Right lobe of liver (tissue), 4 donors: ENCODE measurements around the gene EDIL3.

Experiments used
- POLR2A ChIP-seq: fragments of 450-650 bp; IDR thresholded peaks from one replicate; pipeline ENCODE4 v1.6.1; 2017; ENCODE audit warnings: antibody characterized with exemption, mild to moderate bottlenecking
- TF ChIP-seq, protein P1 (sequence below), 4 donors: fragments of 200-600 bp in 3 of 4; fragments of 450-650 bp in 1 of 4; IDR thresholded peaks; one replicate each; pipeline versions ENCODE4 v1.5.1 to v1.8.0; 2016 to 2022; ENCODE audit warnings: antibody characterized with exemption in 4 of 4, mild to moderate bottlenecking in 2 of 4
- donor health status: DM: no; HTN: no; CAD: no.
- donor health status: DM: no; HTN: no; CAD: no.
- donor health status: DM: no; HTN: yes; CAD: no.

DNA sequence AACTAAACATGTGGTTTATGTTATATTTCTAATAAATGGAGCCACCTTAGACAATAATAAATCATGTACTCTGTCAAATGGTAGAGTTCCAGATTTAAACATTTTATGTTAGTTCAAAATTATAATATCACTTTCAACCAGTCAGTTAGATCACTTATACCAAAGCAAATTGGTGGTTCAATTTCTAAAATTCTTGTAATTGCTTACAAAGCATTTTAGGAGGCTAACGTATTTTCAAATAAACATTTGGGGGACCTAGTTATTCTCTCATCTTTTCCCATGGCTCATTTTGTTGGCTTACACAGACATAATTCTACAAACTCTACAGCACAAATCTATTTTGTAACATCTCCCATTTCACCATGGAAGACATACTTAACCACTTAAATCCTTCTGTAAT lies 39.9 kb downstream of the EDIL3 start:
- TF ChIP-seq, protein P1, sequence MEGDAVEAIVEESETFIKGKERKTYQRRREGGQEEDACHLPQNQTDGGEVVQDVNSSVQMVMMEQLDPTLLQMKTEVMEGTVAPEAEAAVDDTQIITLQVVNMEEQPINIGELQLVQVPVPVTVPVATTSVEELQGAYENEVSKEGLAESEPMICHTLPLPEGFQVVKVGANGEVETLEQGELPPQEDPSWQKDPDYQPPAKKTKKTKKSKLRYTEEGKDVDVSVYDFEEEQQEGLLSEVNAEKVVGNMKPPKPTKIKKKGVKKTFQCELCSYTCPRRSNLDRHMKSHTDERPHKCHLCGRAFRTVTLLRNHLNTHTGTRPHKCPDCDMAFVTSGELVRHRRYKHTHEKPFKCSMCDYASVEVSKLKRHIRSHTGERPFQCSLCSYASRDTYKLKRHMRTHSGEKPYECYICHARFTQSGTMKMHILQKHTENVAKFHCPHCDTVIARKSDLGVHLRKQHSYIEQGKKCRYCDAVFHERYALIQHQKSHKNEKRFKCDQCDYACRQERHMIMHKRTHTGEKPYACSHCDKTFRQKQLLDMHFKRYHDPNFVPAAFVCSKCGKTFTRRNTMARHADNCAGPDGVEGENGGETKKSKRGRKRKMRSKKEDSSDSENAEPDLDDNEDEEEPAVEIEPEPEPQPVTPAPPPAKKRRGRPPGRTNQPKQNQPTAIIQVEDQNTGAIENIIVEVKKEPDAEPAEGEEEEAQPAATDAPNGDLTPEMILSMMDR (IDR thresholded peaks at IDR 0.05): no peak
- TF ChIP-seq POLR2A: no peak
